Globus pallidus (tissue), 1 donor: ENCODE data around the gene TANGO2.

Source experiments
- DNase-seq: peaks from one replicate; pipeline ENCODE4 v3.0.0-alpha.2; 2015; ENCODE audit warnings: low spot score

TANGO2 gene

DNA sequence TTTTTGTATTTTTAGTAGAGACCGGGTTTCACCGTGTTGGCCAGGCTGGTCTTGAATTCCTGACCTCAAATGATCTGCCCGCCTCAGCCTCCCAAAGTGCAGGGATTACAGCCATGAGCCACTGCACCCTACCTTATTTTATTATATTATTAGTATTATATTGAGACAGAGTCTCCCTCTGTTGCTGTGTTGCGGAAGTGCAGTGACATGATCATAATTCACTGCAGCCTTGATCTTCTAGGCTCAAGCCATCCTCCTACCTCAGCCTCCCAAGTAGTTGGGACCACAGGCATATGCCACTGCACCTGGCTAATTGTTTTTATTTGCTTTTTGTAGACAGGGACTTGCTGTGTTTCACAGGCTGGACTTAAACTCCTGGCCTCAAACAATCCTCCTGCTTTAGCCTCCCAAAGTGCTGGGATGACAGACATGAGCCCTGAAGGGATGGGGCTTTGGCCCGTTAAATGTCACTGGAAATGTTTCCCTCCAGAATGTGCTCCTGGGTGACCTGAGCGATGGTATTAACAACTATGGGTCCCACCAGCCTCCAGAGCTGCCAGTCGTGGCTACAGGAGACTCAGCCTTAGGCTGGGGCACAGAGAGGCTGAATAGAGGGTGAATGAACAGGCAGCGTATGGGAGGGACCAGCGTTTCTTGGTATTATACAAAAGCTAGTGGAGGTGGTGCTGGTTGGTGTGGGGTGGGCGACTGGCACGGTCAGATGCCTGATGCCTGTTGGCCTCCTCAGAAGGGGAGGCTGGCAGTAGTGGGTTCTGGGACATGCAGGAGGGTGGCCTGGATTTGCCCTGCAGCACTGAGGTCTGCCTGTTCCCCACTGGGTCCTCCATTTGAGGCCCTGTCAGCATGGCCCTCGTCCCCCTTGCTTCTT lies 7.3 kb downstream of the TANGO2 start:
- DNase-seq: no peak

DNA sequence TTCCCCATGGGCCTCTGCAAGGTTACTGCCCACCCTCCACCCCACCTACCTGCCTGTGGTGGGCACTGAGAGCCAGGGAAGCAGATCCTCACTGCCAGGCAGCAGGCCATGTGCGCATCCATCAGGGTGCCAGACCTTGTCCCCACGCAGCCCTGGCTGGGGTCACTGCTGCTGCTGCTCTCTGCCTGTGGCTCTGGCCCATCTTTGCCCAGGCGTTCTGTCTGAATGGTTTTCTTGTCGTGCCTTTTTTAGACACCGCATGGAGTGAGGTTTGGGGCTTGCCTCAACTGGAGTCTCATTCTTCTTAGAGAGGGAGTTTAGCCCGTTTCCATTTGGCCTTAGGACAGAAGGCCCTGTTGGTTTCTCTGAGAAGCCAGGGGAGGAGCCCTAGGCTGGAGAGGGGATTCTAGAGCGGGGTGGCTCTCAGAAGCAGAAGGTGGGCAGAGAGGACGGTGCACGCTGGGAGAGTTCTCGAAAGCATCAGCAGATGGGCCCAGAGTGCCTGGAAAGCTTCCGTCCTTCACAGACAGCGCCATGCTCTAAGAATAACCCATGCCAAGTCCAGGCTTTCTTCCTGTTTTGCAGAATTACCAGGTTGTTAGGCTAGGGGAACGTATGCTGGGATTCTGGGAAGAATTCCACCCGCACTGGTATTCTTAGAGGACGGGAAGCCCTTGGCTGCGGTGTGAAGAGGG lies 8.1 kb downstream of the TANGO2 start:
- no peak for DNase-seq

DNA sequence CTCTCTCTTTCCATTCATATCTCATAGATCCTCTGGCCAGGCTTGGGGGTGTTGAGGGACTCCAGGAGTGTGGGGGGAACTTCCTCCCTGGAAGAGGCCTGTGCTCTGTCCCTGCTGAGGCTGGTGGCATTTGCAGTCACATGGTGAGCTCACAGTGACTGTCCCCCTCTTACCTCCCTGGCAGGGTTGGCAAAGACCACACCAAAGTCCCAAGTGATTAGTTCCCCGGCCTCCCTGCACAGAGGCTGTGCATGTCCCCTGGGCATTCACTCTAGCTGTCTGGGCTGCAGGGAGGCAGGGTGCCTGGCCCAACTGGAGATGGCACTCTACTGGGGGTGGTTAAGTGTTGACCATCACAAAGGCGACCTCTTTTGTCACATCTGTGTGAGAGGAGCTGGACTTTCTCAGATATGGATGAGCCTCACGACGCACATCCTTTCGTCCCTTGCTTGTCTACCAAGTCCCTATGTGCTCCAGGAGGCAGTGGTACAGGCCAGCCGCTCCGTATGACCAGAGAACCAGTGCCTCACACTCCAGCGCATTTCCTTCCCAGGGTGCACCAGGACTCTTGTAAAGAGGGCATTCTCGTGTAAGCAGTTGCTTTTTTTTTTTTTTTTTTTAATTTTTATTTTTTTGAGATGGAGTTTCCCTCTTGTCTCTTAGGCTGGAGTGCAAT lies 8.8 kb downstream of the TANGO2 start:
- DNase-seq: no peak

DNA sequence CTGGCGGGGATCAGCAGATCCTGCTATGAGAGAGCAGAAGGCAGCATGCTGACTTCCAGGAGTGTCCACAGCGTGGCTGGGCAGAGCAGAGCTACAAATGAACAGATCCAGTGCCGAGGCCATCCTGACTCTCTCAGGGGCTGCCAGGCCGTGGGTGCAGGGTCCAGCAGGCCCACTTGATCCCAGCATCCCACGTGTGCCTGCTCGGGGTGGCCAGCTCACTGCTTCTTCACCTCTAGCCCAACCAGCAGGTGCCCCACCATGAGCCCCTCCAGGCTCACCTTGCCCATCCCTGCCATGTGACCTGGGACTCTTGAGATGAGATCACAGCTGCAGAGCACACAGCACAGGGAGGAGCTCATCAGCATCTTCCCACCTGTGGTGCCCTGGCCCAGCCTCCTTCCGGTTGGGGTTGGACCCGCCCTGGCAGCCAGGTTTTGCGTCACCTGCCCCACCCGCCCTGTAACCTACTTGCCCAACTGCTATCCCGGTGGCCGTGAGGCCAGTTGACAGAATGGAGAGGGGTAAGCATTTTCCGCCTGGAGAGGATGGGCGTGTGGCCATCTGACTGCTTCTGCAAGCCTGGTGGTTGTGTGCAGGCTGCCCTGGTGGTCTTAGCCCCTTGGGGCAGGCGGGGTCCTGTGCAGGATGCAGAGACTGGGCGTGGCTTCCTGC lies 11.0 kb downstream of the TANGO2 start:
- DNase-seq: no peak

DNA sequence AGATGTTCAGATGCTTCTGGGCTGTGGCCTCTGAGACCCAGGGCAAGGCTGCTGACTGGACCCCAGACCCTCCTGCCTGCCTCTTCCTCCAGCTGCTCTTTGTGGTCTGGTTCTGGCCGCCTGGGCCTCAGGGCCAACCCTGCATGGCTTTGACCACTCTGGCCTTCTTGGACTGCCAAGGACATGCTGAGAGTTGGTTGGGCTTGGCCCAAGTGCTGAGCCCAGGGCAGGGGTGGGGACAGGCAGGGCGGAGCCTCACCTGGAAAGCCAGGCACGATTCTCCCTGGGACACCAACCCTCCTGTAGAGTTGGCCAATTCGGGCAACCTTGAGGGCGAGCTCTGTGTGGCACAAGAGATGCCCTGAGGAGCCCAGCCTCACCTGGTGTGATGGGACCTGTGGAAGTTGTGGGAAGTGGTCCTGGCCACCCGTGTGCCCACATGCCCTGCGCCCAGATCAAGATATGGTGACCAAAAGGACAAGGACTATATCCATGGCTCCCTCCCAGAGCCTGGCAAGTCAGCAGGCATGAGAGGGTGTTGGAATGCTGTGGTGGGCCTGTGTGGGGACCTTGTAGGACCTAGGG lies 11.6 kb downstream of the TANGO2 start:
- no peak for DNase-seq

DNA sequence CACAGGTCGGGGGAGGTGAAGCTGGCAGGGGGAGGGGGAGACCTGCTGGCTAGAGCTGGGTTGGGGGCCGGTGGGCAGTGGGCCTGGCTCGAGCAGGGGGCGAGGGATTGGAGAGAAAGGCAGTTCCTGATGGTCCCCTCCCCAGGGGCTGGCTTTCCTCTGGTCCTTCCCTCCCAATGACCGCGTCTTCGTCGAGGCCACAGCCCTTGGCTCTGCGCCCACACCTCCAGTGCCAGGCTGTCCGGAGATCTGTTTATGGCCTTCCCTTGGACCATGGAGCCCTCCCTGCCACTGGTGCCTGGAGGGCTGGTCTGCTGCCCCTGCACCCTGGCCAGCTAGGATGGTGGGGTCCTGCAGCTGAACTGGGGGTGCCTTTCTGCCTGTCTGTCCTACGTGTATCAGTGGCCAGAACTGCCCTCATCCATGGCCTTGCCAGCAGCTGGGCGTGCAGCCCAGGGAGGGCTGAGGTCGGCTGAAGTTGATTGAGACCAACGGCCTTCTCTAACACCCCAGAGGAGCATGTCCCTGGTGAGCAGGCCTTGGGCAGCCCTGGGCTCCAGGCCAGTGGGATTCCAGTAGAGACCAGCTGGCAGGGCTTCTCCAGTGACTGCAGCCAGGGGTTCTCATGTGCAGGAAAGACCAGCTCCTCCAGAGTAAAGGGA lies 12.3 kb downstream of the TANGO2 start:
- peak; percentile 67 for DNase-seq

DNA sequence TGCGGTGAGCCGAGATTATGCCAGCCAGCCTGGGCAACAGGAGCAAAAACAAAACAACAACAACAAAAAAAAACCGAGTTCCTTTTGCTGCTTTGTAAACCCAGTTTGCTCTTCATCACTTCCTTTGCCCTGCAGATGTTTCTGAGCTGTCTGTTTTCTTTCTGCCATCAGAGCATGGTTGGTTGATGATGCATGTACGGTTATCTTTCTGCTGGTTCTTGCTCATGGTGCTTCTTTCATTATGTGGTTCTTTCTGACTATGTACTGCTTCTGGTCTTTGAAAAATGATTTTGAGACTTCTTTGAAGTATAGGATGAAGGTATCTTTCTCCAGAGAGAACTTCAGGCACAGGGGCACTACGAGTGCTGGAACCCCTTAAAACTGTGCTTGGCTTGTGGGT lies 13.2 kb downstream of the TANGO2 start:
- no peak for DNase-seq

DNA sequence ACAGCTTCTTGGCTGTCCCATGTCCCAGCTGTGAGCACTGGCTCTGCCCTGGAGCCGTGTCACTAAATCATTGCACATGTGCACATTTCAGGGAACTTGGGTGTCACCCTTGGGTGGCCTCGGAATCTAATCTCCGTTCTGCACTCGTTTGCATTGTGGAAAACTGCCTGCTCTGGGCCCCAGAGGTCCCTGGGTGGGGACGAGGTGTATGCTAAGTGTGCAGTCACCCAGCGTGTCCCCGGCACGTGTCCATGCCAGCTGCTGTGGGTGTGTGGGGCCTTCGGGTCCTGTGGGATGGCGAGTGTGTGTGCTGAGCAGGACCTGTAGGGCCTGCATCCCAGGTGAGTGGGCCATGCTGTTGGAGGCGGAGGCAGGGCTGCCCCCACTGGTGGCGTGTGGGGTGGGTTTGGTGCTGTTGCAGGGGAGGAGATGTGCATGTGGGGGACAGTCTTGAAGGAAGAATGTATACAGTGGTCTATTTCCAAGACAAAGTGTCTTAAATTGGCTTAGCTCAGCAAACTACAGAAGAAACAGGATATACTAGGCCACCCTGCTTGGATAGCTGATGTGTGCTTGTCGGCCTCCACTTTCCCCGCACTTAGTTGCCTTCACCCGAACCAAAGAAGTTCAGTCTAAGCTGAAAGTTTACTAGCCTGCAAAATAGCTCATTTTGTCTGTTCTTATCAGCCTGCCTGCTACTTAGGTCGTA lies 14.6 kb downstream of the TANGO2 start:
- DNase-seq: no peak

DNA sequence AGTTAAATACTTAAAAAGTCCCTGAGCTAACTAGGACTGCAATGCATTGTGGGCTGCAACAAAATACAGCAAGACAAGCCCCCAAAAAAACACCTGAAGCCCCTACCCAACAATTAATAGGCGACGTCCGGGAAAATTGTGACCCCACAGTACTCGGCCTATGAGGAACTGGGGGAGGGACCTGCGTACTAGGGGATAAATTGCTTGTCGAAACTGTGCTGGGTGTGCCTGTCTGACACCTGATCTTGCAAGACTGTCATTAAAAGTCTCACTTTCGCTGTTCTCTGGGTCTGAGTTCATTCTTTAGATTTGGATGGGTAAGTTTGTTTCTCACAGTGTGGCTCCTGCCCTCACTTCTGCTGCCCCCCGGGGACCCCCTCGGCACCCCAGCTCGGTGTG lies 15.2 kb downstream of the TANGO2 start:
- DNase-seq: no peak

DNA sequence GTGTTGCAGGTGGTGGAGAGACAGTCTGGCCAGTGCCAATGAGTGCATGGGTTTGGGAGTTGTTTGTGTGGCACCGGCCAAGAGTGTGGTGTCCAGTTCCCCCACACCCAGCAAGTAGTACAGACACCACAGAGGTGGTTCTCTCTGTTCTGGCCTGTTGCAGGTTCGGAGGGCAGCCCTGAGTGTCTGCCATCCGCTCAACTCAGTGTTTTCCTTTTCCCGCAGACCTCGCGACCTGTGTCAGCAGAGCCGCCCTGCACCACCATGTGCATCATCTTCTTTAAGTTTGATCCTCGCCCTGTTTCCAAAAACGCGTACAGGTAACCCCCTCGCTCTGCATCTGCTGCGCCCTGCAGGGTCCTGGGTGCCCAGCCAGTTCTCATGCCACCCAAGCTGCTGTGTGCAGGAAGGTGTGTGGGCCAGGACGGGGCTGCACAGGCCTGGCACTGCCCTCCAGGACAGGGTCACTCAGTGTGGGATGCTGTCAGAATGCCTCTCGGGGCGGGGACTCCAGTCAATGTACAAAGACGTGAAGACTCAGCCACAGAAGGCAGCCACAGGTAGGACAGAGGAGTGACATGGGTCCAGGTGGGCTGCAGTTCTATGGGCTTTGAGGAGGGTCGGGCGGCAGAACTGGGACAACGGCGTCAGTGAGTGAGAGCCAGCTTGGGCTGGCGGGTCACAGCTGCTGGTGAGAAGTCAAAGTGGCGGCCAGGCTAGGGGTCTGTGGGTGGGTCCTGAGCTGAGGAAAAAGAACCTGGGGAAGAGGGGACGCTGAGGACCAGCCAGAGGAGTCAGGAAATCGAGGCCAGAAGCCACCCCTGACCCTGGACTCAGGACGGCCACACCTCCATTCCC lies 15.9 kb downstream of the TANGO2 start:
- no peak for DNase-seq

DNA sequence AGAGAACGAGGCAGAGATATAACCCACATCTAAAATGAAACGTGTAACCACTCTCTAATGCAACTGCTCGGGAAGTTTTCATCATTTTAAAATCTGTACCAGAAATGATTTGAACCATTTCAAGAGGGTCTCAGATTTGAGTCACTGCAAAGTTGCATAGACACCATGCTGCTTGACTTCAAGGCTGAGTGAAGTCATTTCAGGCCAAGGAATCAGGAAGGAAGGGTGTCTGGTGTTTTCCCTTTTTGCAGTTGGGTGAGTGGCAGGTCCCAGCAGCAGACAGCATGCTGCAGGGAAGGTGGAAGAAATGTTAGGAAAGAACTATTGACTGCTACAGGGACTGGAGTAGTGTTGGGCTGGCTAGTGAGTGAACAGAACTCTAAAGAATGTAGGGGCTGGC lies 16.5 kb downstream of the TANGO2 start:
- no peak for DNase-seq

DNA sequence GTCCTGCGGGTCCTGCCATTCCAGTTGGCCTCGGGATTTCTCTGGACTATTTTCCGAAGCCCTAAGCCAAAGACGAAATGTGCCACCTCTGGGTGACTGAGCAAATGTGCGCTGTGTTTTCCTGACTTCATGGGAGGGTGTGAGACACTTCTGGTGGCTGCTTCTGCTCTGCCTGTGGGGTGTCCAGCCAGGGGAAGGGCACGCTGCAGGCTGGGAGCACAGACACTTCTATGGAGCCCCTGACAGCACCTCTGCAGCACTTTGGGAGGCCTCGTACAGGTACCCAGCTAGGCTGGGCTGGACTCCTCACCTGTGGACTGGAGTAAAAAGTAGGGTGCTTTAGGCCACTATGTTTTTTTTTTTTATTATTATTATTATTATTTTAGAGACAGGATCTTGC lies 17.7 kb downstream of the TANGO2 start:
- DNase-seq: no peak

DNA sequence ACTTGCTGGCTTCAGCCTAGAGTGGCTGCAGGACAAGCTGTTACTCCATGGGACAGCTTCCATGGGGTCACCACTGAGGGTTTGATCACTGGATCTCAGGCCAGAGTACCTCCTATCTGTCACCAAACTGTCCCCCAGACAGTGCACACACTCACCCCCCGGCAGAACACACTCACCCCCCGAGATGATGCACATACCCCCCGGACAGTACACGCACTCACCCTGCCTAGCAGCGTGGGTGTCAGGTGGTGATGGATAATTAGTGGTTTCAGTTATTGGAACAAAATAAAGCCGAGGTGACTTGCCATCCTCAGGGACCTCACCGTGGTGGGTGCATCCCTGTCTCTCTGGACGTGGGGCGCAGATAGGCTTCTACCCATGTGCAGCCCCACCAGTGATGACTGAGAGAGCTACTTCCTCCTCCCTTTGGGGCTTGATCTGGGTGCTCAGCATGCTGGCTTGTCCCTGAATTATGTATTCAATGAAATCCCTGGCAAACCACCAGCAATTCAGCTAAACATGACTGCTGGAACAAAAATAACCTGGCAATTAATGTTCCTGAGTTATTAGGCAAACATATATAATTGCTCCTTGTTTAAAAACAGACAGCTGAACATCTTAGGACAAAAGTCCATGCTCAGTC lies 18.9 kb downstream of the TANGO2 start:
- DNase-seq: no peak

DNA sequence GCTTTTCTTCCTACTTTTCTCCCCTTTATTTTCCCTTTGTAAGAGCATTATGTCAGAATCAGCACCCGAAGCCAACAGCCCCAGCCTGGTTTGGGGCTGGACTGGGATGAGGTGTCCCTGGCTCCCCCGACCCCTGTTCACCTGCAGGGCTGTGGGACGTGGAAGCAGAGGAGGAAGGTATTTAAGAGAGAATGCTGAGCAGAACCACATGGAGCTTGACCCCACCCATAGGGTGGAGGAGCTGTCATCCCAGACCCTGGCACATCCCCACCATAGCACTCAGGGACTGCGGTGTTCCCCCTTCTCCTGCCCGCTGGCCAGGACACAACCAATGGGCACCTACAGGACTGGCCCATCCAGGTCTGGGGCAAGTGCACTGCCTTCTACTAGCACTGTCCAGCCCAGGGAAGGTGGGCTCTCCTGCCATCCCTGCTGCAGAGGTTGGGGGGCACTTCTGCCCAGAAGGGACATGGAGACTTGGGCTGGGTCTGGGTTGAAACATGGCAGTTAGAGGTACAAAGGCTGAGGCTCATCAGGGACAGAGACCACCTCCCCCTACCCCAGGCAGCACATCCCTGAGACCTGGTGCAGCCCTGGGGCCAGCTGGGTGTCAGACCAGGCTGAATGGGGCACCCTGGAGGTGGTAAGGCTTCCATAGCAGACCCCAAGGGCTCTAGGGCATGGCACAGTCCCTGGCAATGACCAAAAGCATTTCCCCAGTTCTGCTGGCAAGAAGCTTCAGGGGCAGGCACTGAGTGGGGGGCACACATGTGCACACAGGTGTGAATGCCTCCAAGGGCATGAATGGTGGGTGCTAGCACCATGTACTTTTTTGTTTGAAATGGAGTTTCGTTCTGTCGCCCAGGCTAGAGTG lies 19.7 kb downstream of the TANGO2 start:
- DNase-seq: no peak

DNA sequence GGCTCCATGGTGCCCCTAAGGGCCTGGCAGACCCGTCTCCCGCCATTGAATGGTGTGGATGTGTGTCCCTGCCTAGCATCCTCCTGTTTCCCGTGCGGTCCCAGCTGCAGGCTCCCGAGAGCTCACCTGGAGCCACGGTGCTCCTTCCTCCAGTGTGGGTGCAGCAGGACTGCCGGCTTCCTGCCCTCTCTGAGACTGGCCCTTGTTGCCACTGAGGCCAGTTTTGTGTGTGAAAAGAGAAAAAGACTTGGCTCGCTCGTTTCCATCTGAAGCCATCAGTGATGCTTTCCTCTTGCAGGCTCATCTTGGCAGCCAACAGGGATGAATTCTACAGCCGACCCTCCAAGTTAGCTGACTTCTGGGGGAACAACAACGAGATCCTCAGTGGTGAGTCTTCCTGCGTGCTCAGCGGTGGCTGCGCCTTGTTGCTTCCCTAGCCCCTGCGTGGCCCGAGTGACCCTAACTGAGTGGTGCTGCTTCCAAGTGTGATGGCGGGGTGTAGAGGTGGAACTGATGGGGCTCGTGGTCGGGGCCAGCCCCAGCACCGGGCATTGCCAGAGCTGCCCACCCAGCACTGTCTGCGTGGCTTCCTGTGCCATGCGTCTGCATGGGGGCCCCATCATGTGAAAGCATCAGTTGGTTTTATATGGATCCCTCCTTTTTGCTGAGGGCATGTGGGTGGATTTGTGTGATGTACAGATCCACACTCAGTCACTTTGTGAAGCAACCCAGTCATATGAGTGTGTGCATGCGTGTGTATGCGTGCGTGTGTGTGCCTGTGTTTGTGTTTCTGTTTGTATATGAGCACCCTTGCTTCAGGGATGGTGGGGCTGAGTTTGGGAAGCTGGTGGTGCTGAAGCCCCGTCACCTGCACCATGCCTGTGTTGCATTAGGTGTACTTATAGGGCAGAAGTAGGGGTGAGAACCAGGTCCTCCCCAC lies 22.4 kb downstream of the TANGO2 start:
- no peak for DNase-seq

DNA sequence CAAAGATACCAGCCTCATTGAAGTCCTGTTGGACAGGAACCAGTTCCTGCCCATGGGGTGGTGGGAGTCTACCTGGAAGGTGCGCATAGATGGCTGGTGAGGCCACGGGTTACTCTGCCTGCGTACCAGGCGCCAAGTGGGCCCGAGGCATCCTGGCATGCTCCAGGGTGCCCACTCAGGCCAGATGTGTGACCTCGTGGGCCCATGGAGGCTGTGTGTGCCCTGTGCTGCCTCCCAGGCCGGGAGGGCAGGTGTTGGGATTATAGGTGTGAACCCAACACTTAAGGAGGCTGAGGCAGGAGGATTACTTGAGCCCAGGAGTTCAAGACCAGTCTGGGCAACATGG lies 23.1 kb downstream of the TANGO2 start:
- DNase-seq: no peak

DNA sequence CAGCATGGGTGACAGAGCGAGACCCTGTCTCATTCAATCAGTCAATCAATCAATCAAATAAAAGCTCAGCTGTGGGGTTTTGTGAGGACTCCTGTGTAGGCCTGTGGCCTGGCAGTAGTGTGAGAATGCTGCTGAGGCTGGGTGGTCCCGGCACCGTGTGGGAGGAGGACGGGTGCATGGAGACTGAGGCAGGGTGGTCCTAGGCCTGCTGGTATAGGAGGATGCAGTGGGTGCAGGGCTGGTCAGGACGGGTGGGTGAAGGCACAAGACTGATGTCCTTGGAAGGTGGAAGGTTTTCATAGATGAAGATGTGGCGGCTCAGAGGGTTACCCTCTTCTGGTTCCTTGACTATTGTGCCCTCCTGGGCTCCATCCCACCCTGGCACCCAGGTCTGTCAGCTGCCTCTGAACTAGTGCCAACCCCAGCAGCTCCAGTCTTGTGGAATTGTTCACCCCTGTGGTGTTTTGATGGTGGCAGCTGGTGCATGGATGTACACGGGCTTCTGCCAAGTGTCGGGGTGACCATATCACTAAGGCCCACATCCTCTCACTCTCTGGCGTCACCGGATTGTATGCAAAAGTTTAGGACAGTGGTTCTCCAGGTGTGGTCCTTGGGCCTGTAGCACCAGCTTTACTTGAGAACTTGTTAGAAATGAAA lies 23.7 kb downstream of the TANGO2 start:
- no peak for DNase-seq
